Left lobe of liver (tissue), 2 donors: ENCODE results near the gene LIG1. TPM values are rescaled to one million over a fixed set of nuclear protein-coding genes. Genes with fewer than 3 reads are reported as not detected.
"Not testable (repeated sequence)": the region's sequence is repeated elsewhere in the genome, so short reads cannot be mapped to it uniquely, and the experiment has no call there.

Experiments used
- ATAC-seq: fragments of 200-7000 bp; cut with Tn5 transposase; one replicate; pipeline ENCODE4 v1.9.1; 2020; ENCODE audit warnings: mild to moderate bottlenecking, moderate library complexity
- DNase-seq: peaks from one replicate; pipeline ENCODE4 v3.0.0-alpha.2; 2020; ENCODE audit warnings: low spot score
- total RNA-seq: library from RNA; stranded (reverse); gene quantifications from one replicate; pipeline ENCODE4 v1.2.1, GENCODE V29; 2021
- donor health status: DM: no; HTN: no; CAD: no; lungs with moderate emphysema.
- donor health status: DM: no; HTN: yes; CAD: no.

The LIG1 gene
- total RNA-seq, 1 donor from 2014 or later: 9.8 TPM

- ATAC-seq (no peak), DNase-seq (no peak)
Observed at GRCh38 chr19:48122421-48122820, 47.7 kb downstream of the LIG1 start.

- ATAC-seq (peak; percentile 51), DNase-seq (no peak)
Observed at GRCh38 chr19:48121909-48122371, 48.2 kb downstream of the LIG1 start.

GRCh38 chr19:48121066-48121465 lies 49.1 kb downstream of the LIG1 start:
- ATAC-seq: no peak
- DNase-seq: no peak

- DNase-seq (no peak), ATAC-seq (no peak)
Observed at GRCh38 chr19:48120505-48120904, 49.6 kb downstream of the LIG1 start.

- no peak for ATAC-seq
- DNase-seq: no peak
Observed at GRCh38 chr19:48118131-48118517, 52.0 kb downstream of the LIG1 start.

- ATAC-seq: no peak
- DNase-seq: no peak
Observed at GRCh38 chr19:48117515-48118130, 52.5 kb downstream of the LIG1 start.

GRCh38 chr19:48113190-48113917 lies 56.8 kb downstream of the LIG1 start:
- DNase-seq: no peak

GRCh38 chr19:48111280-48111679 lies 58.9 kb downstream of the LIG1 start:
- ATAC-seq (no peak), DNase-seq (no peak)

More at GRCh38 chr19:48113190-48113917, 56.8 kb downstream of the LIG1 start:
- ATAC-seq: no peak

GRCh38 chr19:48110350-48110966 lies 59.7 kb downstream of the LIG1 start, which contains the start of gene PLA2G4C:
PLA2G4C (minus strand) TSS chr19:48110817; CDS start chr19:48106529, 4,288 bp downstream.
- DNase-seq: peak; percentile 89

GRCh38 chr19:48108997-48109782 lies 61.0 kb downstream of the LIG1 start:
- DNase-seq: no peak
- ATAC-seq: no peak

More at GRCh38 chr19:48110350-48110966, 59.7 kb downstream of the LIG1 start, which contains the start of gene PLA2G4C:
- peak; percentile 84 for ATAC-seq

- ATAC-seq (no peak), DNase-seq (no peak)
Observed at GRCh38 chr19:48103922-48104321, 66.2 kb downstream of the LIG1 start.

- DNase-seq (no peak), ATAC-seq (no peak)
Observed at GRCh38 chr19:48102870-48103751, 67.0 kb downstream of the LIG1 start.

GRCh38 chr19:48095612-48096175 lies 74.5 kb downstream of the LIG1 start:
- DNase-seq (no peak), ATAC-seq (no peak)

- ATAC-seq (no peak), DNase-seq (no peak)
Observed at GRCh38 chr19:48094855-48095203, 75.3 kb downstream of the LIG1 start.

GRCh38 chr19:48094129-48094854 lies 75.9 kb downstream of the LIG1 start:
- no peak for ATAC-seq
- no peak for DNase-seq

GRCh38 chr19:48091111-48091718 lies 78.9 kb downstream of the LIG1 start:
- not testable (repeated sequence) for DNase-seq, ATAC-seq

- ATAC-seq (no peak), DNase-seq (no peak)
Observed at GRCh38 chr19:48090281-48090802, 79.8 kb downstream of the LIG1 start.

- ATAC-seq, DNase-seq: not testable (repeated sequence)
Observed at GRCh38 chr19:48088991-48089390, 81.2 kb downstream of the LIG1 start.
